Activated CD8-positive, alpha-beta memory T cell treated with anti-CD3 and anti-CD28 coated beads for 1 hour (primary cell): ENCODE measurements around the gene TMEM135.
"Not testable (repeated sequence)": the region's sequence is repeated elsewhere in the genome, so short reads cannot be mapped to it uniquely, and the experiment has no call there.

ENCODE experiments used
- DNase-seq, 2 donors: peaks; one replicate each; pipeline ENCODE4 v3.0.0-alpha.2; 2020; ENCODE audit warnings: low read depth in 1 of 2; ENCODE audit errors: extremely low read depth in 1 of 2

TMEM135 gene

DNA sequence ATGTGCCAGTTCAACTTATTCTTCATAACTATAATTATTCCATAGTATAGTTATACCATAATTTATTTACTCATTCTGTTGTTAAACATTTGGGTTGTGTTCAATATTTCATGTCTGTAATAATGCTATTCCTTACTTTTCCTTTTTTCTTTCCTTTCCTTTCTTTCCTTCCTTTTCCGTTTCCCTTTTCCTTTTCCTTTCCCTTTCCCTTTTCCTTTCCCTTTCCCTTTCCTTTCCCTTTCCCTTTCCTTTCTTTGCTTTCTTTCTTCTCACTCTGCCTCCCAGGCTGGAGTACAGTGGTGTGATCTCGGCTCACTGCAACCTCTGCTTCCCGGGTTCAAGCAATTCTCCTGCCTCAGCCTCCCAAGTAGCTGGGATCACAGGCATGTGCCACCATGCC, 151.2 kb downstream of the TMEM135 start:
- DNase-seq, result not testable (repeated sequence)

DNA sequence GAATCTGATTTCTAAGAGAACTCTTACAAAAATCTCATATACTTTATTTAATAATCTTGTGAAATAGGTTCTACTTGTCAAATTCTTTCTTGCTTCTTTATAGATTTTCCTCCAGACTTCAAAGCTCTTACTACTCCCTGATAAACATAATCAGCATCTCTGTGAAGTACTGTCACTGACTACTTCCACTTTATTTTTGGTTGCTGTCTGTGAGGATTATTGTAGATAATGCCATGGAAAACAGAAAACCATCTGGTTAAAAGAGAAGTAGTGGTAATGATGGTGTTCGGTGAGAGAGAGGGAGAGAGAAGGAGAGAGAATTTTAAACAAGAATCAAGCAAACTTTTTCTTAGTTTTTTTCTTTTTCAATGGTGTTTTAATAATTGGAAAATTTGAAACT, 152.3 kb downstream of the TMEM135 start:
- no peak for DNase-seq

DNA sequence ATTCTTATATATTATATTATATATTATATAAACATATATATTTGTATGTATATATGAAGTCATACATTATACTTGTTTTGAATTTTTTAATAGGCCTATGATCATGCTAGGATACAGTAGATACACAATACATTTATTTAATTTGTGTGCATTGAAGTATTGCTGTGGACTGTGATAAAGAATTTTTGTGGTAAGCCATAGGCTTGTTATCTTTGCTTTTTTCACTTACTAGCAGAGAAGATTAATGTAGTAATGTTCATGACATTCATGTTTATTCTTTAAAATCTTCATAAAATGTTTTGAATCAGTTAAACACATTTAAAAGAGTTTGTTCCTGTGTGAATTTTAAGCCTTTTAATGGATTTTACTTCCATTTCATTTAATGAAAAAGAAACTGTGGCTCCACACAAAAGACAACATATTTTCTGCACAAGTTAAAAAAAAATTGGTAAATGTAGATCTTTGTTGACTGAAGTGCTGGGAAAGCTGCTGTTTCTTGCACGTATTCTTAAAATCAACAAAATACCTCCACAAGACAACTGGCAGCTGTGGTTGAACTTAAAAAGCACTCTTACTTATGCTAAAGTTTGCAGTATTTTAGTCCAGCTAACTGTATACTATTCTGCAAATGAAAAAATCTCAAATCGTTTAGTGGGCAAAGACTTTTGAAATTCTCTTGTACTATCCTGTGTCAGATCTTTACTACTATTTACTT, 156.2 kb downstream of the TMEM135 start:
- no peak for DNase-seq

DNA sequence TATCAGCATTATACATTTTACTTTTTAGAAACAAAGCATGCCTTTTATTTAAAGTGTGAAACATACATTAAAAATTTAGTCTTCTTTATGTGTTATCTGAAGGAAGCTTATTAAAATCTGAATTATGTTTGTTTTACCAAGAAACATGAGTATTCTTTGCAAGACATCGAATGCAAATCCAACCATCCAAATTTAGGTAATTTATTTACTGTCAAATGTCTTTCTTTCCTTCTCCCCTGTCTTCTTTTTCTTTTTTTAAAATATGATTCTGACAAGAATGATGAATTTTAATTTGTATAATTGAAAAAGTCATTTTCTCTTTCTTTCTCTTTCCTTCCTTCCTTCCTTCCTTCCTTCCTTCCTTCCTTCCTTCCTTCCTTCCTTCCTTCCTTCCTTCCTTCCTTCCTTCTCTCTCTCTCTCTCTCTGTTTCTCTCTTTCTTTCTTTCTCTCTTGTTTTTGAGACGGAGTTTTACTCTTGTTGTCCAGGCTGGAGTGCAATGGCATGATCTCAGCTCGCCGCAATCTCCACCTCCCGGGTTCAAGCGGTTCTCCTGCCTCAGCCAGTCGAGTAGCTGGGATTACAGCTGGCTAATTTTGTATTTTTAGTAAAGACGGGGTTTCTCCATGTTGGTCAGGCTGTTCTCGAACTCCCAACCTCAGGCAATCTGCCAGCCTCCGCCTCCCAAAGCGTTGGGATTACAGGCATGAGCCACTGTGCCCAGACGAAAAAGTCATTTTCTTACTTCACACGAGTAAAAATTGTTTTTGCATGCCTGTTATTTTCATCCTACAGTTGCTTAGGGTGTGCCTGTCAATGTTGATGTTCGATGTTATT, 157.5 kb downstream of the TMEM135 start:
- DNase-seq, result no peak

DNA sequence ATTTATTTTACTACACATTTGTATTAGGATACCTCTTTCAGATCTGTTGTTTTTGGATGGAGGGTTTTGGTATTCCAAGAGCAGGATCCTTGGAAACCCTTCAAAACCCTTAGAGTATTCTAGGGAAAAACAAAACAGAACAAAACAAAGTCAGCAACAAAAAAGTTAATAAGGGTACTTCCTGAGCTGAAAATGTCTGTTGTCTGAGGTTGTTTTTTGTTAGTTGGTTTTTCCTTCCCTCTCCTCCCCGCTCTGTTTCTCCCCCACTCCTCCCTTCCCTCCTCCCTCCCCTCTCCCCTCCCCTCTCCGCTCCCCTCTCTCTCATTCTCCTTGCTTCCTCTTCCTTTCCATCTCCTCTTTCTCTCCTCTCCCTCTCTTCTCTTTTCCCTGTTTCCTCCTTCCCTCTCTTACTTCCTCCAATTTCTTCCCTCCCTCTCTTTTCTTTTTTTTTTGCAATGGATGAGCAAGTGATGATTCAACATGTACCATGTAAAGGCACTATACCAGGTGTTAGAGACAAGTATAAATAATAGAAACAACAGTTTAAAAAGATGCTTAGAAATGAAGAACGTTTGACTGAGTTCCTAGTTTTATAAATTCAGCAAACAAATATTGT, 160.6 kb downstream of the TMEM135 start:
- DNase-seq, result no peak

DNA sequence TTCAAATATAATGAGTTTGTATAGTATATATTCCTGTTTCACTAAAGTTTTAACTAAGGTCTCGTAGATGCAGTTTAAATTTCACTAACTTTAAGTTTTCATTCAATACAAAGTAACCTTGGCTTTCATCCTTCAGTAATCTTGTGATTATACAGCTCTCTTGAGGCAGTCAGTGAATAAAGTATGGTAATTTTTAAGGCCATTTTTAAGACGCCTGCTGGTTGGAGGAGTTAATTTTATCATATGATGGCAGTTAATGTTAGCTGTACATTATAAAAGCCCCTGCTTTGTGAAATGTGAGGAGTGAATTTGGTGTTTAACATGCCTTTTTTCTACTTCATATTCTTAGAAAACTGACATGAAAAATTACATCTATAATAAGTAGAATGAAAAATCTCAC, 163.6 kb downstream of the TMEM135 start:
- no peak for DNase-seq

- no peak for DNase-seq
Observed at GRCh38 chr11:87203907-87204602, 166.3 kb downstream of the TMEM135 start.

- no peak for DNase-seq
Observed at GRCh38 chr11:87212891-87213290, 175.2 kb downstream of the TMEM135 start.

GRCh38 chr11:87213444-87213843, 175.7 kb downstream of the TMEM135 start:
- DNase-seq, result no peak

GRCh38 chr11:87215236-87215635, 177.5 kb downstream of the TMEM135 start:
- no peak for DNase-seq

- DNase-seq, result no peak
Observed at GRCh38 chr11:87219266-87219665, 181.5 kb downstream of the TMEM135 start.

DNA sequence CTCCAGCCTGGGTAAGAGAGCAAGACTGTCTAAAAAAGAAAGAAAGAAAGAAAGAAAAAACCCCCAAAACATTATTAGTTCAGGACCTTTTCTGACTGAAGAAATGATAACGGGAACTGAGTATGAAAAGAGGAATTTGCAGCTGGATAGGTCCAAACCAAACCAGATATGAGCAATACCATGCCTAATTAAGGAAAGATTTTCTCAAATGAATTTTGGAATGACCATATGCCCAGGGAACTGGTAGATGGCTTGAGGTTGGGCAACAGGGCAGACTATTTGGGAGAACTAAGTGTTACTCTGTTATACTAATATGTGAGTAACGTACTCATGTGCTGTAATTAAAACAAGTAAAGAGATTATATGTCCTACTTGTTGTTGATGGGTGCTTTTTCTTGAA, 186.1 kb downstream of the TMEM135 start:
- no peak for DNase-seq

DNA sequence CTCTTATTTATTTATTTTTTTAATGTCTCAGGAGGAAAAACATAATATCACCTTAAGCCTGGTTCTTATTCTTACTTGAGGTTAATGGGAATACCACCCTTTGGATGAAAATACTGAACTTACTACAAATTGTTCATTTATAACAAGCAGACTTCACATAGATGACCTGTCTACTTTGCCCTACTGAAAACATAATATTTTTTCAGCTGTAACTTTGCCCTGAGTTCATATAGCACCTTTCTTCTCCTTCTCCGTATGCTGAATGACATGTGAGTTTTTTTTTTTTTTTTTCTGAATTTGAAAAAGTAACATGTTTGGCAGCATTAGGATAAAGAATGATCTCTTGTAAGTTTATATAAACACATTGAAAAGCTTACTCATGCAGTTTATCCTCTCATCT, 186.8 kb downstream of the TMEM135 start:
- DNase-seq, result no peak

DNA sequence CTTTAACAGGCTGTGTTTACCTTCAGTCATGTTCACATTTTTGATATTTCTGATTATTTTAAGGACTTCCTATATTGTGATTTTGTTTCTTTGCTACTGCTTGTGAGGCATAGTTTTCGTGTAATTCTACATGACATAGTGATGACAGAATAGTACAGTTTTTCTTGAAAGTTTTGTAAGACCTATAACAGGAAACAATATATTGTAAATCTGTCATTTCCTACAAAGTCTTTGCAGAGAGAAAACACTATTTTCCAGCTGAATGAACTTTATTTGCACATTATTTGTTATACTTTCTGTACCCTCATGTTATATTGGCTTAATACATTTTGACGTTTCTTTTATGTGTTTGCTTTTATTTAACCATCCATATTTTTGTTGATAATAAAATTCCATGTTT, 191.1 kb downstream of the TMEM135 start:
- no peak for DNase-seq

GRCh38 chr11:87230995-87231394, 193.3 kb downstream of the TMEM135 start:
- no peak for DNase-seq

- DNase-seq, result no peak
Observed at GRCh38 chr11:87232320-87232719, 194.6 kb downstream of the TMEM135 start.

- no peak for DNase-seq
Observed at GRCh38 chr11:87235366-87235765, 197.6 kb downstream of the TMEM135 start.

DNA sequence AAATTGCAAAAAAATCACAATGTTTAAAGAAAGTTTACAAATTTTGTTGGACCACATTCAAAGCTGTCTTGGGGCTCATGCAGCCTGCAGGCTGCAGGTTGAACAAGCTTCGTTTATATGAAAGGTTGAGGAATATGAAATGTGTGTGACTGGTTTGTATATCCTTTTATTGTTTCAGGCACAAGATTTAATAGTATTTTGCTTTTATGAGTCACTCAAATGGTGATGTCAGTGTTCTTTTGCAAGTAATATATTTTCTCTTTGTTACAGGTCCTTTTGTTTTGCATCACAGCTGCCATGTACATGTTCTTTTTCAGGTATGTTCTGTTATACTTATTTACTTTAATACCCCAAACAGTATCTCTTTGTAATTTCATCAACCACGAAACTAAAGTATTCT, 198.6 kb downstream of the TMEM135 start:
- no peak for DNase-seq

DNA sequence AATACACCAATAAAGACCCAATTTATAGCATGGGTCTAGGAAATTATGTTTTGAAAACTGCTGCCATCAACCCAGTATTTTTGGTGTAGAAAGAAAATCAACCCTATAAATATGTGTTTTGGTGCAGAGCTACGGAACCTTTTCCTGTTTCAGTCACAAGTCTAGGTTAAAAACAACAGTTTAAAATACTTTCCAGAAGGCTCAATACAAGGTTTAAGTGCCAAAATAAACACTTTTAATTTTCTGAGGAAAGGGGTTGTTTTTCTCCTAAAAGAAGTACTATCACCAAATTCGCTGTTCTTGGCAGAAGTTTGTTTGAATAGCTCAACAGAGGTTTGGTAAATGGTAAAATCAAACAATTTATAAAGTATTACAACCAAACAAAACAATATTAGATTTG, 201.3 kb downstream of the TMEM135 start:
- no peak for DNase-seq

- no peak for DNase-seq
Observed at GRCh38 chr11:87239531-87239930, 201.8 kb downstream of the TMEM135 start.

- DNase-seq, result no peak
Observed at GRCh38 chr11:87251560-87251959, 213.8 kb downstream of the TMEM135 start.
